IPS DF 4.7 (cell line): ENCODE results near the gene RFX4.

Experiments
- DNase-seq: peaks from one replicate; pipeline ENCODE4 v3.0.0-alpha.2; 2013; ENCODE audit warnings: low spot score; ENCODE audit errors: extremely low read depth

The RFX4 gene

DNA sequence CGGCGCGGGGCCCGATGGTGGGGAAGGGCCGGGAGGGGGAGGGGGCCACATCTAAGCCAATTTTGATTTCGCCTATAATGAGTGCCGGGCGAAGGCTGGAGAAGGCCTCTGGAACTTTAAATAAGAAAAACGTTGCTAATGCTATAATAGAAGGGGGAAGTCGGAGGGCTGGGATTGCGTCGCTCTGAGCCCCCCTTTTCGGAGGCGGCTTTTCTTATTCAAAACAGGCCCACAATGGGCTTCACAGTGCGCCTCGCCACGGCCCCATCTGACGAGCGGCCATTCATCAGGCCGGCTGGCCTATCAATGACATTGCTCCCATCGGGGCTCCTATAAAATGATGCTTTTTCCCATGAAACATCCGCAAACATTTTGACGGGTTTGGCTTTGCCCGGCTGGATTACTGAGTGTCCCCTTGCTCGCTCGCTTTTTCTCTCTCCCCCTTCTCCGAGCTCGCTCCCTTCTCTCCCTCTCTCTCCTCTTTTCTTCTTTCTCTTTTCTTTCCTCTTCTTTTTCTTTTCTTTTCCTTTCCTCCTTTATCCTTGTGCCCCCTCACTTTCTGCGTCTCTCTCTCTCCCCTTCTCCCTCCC lies at the start of gene RFX4:
Gene RFX4, plus strand, starts transcription at position 364 of the 590 bp plus-strand sequence. CDS start 317 bp downstream, outside the sequence.
- no peak for DNase-seq

DNA sequence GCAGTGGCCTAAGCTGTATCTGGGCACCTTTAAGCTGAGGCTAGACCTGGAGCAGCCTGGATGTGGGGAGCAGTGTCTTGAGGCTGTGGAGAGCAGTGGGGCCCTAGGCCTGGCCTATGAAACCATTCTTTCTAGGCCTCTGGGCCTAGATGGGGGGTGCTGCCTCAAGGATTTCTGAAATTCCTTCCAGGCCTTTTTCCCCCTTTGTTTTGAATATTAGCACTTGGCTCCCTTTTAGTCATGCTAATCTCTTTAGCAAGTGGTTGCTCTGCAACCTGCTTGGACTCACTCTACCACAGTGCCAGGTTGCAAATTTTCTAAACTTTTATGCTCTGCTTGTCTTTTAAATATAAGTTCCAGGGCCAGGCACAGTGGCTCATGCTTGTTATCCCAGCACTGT lies 41.6 kb upstream of the RFX4 start:
- no peak for DNase-seq

DNA sequence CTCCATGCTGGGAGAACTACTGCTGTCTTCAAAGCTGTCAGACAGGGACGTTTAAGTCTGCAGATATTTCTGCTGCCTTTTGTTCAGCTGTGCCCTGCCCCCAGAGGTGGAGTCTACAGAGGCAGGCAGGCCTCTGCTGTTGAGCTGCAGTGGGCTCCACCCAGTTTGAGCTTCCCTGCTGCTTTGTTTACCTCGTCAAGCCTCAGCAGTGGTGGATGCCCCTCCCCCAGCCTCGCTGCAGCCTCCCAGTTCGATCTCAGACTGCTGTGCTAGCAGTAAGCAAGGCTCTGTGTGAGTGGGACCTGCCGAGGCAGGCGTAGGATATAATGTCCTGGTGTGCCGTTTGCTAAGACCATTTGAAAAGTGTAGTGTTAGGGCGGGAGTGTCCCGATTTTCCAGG lies 31.4 kb upstream of the RFX4 start:
- no peak for DNase-seq

DNA sequence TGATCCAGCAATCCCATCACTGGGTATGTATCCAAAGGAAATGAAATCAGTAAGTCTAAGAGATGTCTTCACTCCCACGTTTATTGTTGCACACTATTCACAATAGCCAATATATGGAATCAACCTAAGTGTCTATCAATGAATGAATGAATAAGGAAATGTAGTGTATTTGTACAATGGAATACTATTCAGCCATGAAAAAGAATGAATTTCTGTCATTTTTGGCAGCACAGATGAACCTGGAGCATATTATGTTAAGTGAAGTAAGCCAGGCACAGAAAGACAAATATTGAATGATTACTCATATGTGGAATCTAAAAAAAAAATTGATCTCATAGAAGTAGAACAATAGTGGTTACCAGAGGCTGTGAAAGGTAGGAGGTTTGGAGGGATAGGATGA lies 30.6 kb upstream of the RFX4 start:
- no peak for DNase-seq

DNA sequence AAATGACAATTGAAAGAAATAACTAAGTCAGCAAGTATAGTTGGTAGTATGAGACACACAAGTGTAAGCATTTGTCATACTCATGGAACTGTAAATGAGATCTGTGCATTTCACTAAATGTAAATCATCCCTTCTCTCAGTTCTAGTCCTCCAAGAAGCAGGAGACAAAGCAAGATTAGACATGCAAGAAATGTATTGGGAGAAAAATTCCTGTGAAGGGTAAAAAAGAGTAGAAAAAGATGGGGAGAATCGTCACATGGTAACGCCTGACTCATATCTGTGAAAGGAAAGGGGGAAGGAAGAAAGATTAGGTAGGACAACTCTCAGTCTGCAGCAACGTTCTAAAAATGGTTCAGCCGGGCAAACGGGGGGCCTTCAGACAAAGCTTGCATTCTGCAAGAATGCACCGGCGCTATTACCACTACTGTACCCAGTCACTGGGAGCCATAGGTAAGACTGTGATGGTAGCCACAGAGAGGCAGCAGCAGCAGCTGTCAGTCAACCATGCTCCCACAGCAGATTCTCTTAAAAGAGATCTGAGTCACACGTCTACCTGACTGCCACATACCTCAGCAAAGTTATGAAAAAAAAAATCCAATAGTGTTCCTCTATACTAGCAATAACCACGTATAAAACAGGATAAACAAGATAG lies 18.0 kb upstream of the RFX4 start:
- DNase-seq: no peak

DNA sequence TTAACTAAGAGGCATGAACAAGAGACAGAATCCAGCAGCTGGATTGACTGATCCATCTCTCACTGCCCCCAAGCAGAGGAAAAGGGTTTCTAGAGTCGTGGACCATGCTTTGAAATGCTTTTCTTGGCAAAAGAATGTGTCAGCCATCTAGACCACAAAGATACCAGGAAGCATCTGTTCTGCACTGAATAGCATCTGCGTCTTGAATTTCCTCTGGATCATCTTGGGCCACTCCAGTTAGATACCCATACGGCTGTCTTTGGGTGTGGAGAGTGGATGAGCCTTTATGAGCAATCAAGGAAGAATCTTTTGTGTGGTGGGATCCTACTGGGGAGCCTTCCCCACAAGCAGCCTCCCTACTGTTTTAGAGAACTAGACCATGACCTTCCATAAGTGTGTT lies 16.0 kb upstream of the RFX4 start:
- no peak for DNase-seq

DNA sequence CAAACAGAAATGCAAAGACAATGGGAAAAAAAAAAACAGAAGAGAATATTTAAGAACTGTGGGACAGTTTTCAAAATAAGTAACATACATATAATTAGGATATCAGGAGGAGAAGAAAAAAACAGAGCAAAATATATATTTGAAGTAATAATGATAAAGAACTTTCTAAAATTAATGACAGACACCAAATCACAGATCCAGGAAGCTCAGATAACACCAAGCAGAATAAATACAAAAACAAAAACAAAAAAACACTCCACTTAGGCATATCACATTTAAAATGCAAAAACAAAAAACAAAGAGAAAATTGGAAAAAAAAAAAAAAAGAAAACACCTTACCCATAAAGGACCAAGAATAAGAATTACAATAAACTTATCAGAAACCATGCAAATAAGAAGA lies 9.6 kb upstream of the RFX4 start:
- no peak for DNase-seq

DNA sequence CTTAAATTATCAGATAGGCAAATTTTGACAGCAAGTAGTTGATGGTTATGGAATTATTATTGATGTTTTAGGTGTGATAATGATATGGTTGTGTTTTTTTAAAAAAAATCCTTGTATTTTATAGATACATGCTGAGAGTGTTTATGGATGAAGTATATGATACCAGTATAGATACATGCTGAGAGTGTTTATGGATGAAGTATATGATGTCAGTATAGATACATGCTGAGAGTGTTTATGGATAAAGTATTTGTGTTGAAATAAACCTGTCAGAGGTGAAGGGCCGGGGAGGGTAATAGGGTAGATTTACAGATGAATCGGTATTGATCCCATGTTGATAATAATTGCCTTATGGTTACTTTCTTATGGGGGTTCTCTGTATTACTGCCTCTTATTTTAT lies 6.0 kb upstream of the RFX4 start:
- DNase-seq: no peak

DNA sequence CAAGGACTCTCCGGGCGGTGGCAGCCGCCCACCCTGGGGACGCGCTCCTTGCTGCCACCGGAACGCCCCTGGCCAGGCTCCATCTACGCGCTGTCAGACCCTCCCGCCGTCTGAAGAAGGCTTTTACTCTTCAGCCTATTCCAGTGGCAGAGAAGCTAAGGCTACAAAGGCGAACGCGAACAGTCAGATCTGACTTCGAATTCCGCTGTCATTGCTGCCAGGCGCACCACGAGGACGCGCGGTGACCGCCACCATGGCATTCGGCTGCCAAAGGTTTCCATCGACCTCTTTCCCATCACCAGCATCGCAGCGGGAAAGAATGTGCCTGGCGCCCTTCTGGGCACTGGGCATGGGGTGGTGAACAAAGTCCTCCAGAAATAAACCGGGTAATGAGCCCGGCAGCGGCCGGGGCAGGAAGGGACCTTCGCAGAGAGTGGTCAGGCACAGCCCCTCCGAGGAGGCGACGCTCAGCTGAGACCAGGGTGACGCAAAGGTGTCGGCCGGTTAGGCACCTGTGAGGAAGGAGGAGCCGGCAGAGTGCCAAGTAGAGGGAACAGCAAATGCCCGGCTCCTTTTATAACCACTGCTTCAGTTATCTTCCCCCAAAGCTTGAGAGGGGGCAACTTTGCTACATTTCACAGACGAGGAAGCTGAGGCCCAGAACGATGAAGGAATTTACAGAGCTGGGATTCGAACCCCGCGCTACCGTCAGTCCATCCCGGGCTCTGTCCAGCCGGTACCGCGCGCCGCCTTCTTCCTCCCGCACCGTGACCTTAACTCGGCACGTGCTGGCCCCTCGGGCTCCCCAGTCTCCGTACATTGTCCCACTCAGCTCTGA lies 1.9 kb upstream of the RFX4 start:
- DNase-seq: no peak

DNA sequence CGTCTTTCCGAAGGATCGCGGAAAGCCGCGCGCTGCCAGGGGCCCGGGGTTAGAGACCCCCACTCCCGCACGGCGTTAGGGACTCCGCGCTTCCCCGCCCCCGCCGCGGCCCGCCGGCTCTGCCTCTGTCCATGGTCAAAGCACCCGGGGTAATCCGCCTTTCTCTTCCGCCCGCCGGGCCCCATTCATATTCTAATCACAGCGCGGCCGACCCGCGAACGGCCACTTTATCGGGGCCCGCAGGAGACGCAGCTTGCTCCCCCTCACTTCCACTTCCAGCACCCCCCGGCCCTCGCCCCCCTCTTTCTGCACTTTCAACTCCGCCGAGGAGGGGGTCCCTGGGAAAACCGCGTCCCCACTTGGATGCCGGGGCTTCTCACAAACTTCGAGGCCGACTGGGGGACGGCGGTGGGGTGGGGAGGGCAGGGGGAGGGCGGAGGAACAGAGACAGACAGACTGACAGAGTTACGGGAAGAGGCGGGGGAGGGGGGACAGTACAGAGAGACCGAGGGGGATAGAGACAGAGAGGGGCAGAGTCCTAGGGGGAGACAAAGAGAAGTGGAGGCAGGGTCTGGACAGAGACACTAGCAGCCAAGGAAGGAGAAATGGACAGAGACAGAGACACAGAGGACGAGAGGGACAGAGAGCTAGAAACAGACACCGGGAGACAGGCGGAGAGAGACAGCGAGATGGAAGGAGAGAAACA lies 1.1 kb upstream of the RFX4 start:
- no peak for DNase-seq

DNA sequence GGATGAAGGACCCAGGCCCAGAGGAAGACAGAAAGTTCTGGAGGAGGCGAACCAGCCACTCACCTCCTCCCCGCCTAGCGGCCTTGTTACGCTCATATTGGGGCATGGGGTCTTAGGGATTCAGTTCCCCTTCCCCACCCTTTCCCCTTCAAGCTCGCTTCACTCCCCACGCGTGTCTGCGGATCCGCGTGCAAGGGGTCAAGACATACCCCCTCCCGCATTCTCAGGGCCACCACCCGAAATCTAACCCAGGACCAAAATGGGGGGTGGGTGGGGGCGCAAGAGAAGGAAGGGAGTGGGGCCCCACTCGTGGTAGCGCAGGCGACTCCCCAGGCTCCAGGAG lies 584 bp upstream of the RFX4 start:
- no peak for DNase-seq

DNA sequence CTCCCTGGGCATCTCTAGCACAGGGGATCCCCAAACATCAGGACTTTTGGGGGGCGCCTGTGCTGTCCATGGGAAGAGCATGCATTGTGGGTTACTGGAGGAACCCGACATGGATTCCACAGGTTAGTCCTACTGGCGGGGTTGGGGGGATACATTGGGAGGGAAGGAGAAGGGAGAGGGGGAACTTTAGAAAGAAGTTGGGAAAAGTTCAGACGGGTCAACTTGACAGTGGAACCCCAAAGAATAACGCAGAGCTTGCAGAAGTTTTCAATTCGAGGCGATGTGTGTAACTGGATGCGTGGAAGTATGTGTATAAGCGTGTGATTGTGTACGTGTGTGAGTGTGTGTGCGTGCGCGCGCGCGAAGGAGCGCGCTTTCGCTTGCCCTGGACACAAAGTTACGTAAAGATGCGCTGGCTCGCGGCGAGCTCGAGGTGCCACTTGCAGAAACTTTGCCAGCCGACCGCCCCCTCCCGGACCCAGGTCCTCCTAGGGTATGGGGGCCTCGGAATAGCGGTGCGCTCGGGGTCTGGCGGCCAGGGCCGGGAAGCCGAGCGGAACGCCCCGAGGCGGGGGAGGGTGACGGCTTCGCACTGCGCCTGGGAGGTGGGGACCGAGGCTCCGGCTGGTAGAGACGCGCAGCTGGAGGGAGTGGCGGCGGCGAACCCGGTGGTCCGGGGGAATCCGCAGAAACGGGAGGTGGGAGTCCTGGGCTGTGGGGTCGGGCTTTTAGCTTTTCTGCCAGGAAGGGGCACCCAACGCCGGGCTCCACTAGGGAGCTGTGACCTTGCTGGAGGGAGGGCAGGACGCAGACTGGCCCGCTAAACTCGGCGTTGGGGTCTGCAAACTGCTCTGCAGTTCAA lies 669 bp downstream of the RFX4 start:
- no peak for DNase-seq

DNA sequence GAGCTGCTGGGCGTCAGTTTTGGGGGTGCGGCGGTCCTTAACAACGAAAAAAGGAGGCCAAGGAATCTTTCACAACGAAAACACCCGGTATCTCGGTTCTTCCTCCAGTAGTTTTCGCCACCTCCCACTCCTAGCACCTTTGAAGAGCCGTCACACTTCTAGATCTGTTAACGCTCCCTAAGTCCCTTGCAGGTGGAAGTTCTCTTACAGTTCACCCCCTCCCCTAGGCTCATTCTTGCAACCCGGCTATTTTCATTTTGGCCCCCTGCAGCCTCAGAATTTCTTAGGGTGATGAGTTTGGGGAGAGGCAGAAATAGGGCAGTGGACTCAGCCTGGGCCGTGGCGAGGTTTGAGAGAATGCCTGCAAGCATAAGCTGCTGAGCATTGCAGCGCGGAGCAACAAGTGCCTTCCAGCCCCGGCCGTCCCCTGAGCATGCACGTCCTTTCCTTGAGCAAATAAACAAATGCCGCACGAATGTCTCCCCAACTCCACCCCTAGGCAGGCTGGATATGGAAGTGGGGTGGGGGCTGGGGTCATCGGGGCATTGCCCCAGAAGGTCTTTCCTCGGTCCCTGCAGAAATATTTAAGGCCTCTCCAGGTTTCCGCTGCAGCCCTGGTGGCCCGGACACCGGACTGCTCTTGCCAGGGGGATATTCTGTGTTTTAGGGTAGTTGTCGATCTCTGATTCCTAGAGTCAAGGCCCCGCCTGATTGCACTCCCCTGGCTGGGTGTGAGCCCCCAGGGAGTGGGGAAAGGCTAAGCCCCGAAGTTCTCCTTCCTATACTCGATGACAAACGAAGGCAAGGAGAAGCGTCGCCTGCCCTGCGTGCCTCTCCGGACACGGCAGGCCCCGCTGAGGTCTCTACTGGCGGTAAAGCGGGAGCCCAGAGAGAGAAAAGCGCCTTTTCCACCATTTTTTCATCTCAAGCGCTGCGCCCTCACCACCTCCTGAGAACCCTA lies 1.6 kb downstream of the RFX4 start:
- no peak for DNase-seq

DNA sequence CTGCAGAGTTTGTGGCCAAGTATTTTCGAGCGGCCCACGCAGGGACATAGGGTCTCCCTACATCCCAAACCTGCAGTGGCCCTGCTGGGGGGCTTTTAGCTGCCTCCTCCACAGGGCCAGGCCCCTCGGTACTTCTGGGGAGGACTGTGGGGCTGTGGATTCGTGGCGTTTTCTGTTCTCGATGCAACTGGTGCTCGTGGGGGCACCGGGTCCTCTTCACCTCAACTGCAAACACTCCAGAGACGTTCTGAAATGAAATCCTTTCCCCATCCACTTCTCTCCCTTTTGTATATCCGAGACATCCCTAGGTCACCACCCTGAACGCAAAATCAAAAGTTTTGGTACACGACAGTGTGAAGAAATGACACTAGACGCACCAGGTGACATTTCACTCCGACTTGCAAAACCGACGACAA lies 2.3 kb downstream of the RFX4 start:
- DNase-seq: no peak

DNA sequence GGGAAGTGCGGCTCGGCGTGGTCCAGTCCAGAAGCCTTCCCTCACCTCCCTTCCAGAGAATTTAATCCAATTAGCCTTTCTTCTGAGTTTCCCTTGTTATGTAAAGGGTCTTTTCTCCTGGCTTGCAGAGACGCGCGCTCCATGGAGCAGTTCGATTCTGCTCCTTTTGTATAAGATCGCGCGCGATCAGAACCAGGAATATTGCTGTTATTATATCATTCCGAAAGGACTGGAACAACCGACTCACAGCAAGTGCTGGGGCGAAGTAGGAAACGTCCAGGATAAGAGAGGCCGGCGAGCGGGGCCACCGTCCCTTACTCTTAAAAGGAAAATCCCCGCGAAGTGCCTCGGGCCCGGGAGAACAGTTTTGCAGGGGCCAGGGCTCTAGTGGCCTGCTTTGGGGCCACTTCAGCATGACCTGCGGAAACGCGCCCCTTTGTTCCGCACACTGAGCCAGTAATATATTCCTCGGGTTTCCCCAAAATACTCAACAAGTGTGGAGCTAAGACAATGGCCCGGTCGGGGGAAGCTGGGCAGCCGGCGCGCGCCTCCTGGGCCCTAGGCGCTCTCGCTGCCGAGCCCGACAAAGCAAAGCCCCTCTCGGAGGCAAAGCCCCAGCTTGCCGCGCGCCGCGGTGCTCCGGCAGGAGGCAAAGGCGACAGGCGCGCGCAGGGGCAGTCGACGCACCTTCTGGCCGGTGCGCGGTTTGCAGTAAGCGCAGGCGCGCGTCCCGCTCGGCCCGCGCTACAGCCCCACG lies 2.9 kb downstream of the RFX4 start:
- DNase-seq: no peak

DNA sequence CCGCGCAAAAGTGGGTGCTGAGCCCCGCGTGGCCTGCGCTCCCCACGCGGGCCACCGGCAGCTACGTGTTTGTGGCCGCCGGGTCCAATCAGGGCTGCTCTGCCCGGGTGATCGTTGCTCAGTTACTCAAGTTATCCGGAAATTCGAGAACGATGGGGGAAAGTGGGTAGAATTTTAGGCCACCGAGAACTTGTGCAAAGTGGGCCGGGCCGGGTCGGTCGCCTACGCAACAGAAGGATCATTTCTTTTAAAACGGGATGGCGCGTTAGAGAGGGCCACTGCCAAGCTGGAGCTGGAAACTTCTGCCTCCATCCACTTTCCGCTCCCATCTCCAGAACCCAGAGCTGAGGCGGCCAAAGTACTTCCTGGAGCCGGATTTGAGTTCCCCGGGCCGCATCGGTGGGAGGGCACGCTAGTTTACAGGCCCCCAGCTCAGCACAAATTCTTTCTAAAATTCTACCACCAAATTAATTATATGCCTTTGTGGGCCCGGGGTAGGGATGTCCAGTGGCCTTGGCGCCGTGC lies 3.5 kb downstream of the RFX4 start:
- no peak for DNase-seq

DNA sequence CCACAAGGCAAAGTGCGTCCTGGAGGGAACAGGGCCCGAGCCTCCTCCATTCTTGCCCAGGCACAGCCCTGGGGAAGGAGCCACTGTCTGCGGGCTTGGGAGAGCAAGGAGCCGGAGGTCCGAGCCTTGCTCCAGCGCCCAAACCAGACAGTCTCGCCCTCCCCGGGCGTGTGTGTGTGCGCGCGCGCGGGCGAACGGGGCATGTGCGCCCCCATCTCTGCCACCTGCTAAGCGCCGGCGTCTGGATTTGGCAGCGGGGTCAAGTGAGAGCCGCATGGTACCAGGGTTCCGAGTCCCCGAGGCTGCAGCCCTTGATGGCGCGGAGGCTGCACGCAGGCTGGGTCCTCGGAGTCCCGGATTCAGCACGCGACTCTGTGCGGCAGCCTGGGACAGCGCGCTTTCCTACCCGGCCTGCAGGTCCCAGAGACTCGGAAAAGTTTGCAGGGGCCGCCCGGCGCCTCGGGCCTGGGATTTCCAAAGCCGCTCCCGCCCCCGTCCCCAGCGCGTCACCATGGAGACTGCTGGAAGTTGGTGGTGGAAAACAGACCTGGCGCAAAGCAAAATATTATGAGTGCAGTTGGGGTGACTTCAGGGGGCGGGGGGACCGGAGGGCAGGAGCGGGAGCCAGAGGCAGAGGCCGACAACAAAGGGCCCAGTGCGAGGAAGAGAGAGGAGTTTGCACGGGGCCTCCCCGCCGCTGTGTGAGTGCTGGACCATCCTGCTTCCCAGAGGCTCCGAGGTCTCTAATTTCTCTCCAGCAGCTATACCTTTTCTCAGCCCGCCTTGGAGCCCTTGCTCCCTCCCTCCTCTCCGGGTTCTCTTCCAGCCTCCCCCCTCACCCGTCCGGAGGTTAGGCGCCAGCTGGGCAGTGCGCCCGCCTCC lies 4.2 kb downstream of the RFX4 start:
- DNase-seq: no peak

DNA sequence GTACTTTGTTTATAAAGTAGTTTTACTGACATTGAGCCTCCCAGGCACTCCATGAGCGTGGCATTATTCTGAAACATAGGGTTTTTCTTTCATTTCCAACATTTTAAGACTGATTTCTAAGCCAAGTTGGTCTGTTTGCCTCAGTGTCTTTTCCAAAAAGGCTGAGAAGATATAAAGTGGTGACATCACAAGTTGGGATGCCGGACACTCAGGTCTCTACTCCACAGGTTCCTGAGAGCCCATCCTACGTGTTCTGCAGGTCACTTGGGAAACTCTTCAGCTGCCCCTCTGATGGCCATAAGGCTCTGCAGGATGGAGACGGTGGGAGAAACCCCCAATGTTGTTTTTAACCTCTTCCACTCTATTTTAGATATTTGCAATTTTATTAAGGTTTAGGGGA lies 6.0 kb downstream of the RFX4 start:
- no peak for DNase-seq
